Naive B cell (primary cell): ENCODE results near the gene TMEM106B. TPM values are rescaled to one million over a fixed set of nuclear protein-coding genes. Genes with fewer than 3 reads are reported as not detected.
"Not testable (repeated sequence)": the region's sequence is repeated elsewhere in the genome, so short reads cannot be mapped to it uniquely, and the experiment has no call there.

Experiments
- ATAC-seq, 2 donors: fragments of 150-1000 bp; cut with Tn5 transposase; 2 replicates each; pipeline ENCODE4 v1.10.0; 2021; ENCODE audit warnings: low read depth in 2 of 2, mild to moderate bottlenecking in 2 of 2, moderate library complexity in 2 of 2
- DNase-seq: peaks from one replicate; pipeline ENCODE4 v3.0.0; 2022
- H3K27ac Mint-ChIP-seq, 6 donors: one replicate each; pipeline ENCODE4 v1.8.0; 2020 to 2022; ENCODE audit warnings: mild to moderate bottlenecking in 6 of 6, mixed read lengths in 6 of 6, moderate library complexity in 5 of 6, inconsistent platforms in 2 of 6
- H3K27me3 Mint-ChIP-seq, 3 donors: one replicate each; pipeline ENCODE4 v1.8.0; 2021 to 2022; ENCODE audit warnings: mixed read lengths in 3 of 3, mild to moderate bottlenecking in 1 of 3
- H3K36me3 Mint-ChIP-seq, 2 donors: one replicate each; pipeline ENCODE4 v1.8.0; 2020 to 2022; ENCODE audit warnings: mixed read lengths in 2 of 2, inconsistent platforms in 1 of 2, mild to moderate bottlenecking in 1 of 2
- H3K4me1 Mint-ChIP-seq, 3 donors: one replicate each; pipeline ENCODE4 v1.8.0; 2020 to 2022; ENCODE audit warnings: mixed read lengths in 3 of 3, inconsistent platforms in 1 of 3, mild to moderate bottlenecking in 1 of 3, moderate library complexity in 1 of 3
- H3K4me3 Mint-ChIP-seq, 8 donors: one replicate each; pipeline ENCODE4 v1.8.0; 2020 to 2022; ENCODE audit warnings: mild to moderate bottlenecking in 8 of 8, mixed read lengths in 8 of 8, moderate library complexity in 8 of 8, inconsistent platforms in 2 of 8
- H3K9me3 Mint-ChIP-seq, 7 donors: one replicate each; pipeline ENCODE4 v1.8.0; 2020 to 2022; ENCODE audit warnings: mixed read lengths in 7 of 7, mild to moderate bottlenecking in 5 of 7, inconsistent platforms in 2 of 7, moderate library complexity in 1 of 7
- polyA plus RNA-seq, 6 donors: library from polyadenylated mRNA; unstranded; fragments of 300-500 nt; fragmentation: Illumina TruSeq; gene quantifications; one replicate each; pipeline ENCODE4 v1.2.3, GENCODE V29; 2021; ENCODE audit warnings: low read depth in 6 of 6

The TMEM106B gene
- 10 to 100 TPM; 12.8 to 37.1 (median 28.6) TPM for polyA plus RNA-seq

- DNase-seq (peak; percentile 93), ATAC-seq (peak; percentile 90 to 91)
- Mint-ChIP-seq H3K4me1 (peaks cover 20 to 27% (median 26%) of the 10 kb centered on the region in 3 donors), H3K9me3 (no peaks in the 10 kb centered on the region), H3K27me3 (peaks cover 18 to 26% (median 20%) of the 10 kb centered on the region in 3 donors), H3K4me3 (peak within 1 kb of the TSS; percentile 95 to 100 (median 97)), H3K27ac (peak within 1 kb of the TSS; percentile 94 to 98 (median 98)), H3K36me3 (peaks cover 10 to 11% of the 10 kb centered on the region in 2 donors)
These were observed at the start of gene TMEM106B for GRCh38 chr7:12211054-12211710. TSS of gene TMEM106B (plus strand) at chr7:12211294. CDS start at chr7:12214811, 3,517 bp downstream.

DNA sequence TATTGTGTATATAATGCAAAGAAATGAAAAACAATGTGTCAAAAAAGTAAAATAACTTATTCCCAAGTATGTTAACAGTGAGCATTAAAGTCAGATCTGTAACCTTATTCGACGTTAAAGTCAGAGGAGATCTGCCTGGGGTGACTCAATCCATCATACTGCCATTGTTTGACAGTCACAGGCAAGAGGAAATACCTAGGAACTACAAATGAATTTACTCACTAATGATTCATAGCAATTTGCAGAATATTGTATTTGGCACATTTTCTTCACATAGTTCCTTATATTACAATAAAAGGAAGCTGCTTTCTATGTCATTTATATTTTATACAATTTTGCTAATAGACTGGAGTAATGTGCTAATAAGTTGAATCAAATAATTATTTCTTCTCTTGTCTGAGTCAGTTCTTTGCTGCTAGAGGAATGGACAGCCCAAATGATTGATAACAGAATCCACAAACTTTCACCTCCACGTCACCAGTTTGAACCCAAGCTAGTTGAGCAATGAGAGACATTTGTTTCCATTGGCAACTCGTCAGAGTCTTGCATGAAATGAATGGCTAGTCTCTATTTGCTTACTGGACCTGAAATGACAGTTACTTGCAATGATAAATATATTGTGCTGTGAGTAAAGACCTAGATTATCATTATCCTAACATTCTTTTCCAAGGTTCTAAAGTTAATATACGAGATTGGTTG lies 48.5 kb upstream of the TMEM106B start:
- Mint-ChIP-seq H3K4me1 (no peaks in the 10 kb centered on the region), H3K27ac (no peak overlapping the region), H3K9me3 (peaks cover under 1 to 11% (median 5%) of the 10 kb centered on the region in 7 donors), H3K27me3 (peaks cover 0 to 2% (median 0%) of the 10 kb centered on the region in 3 donors), H3K36me3 (peaks cover 2% of the 10 kb centered on the region in 2 donors), H3K4me3 (no peak overlapping the region)
- no peak for DNase-seq
- no peak for ATAC-seq

DNA sequence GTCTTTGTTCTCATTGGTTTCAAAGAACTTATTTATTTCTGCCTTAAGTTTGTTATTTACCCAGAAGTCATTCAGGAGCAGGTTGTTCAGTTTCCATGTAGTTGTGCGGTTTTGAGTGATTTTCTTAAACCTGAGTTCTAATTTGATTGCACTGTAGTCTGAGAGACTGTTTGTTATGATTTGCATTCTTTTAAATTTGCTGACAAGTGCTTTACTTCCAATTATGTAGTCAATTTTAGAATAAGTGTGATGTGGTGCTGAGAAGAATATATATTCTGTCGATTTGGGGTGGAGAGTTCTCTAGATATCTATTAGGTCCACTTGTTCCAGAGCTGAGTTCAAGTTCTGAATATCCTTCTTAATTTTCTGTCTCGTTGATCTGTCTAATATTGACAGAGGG lies 43.0 kb upstream of the TMEM106B start:
- Mint-ChIP-seq H3K9me3 (peaks cover 11 to 34% (median 20%) of the 10 kb centered on the region in 7 donors), H3K36me3 (peaks cover 12 to 23% of the 10 kb centered on the region in 2 donors), H3K27me3 (peaks cover 12 to 27% (median 26%) of the 10 kb centered on the region in 3 donors)
- not testable (repeated sequence) for DNase-seq, H3K27ac Mint-ChIP-seq, H3K4me1 Mint-ChIP-seq, H3K4me3 Mint-ChIP-seq, ATAC-seq

DNA sequence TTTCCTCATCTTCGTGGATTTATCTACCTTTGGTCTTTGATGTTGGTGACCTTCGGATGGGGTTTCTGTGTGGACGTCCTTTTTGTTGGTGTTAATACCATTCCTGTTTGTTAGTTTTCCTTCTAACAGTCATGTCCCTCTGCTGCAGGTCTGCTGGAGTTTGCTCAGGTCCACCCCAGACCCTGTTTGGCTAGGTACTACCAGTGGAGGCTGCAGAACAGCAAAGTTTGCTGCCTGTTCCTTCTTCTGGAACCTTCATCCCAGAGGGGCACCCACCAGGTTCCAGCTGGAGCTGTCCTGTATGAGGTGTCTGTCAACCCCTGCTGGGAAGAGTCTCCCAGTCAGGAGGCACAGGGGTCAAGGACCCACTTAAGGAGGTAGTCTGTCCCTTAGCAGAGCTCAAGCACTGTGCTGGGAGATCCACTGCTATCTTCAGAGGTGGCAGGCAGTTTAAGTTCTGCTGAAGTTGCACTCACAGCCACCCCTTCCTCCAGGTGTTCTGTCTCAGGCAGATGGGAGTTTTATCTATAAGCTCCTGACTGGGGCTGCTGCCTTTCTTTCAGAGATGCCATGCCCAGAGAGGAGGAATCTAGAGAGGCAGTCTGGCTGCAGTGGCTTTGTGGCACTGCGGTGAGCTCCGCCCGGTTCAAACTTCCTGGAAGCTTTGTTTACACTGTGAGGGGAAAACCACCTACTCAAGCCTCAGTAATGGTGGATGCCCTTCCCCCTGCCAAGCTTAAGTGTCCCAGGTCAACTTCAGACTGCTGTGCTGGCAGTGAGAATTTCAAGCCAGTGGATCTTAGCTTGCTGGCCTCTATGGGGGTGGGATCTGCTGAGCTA lies 40.9 kb upstream of the TMEM106B start:
- Mint-ChIP-seq H3K4me3 (peak overlapping the region in 1 of 8 donors; percentile 13), H3K27me3 (peaks cover 18 to 31% (median 27%) of the 10 kb centered on the region in 3 donors), H3K9me3 (peaks cover 11 to 34% (median 20%) of the 10 kb centered on the region in 7 donors), H3K36me3 (peaks cover 12 to 23% of the 10 kb centered on the region in 2 donors)
- not testable (repeated sequence) for H3K27ac Mint-ChIP-seq, DNase-seq, ATAC-seq, H3K4me1 Mint-ChIP-seq

GRCh38 chr7:12173671-12174070 lies 37.4 kb upstream of the TMEM106B start:
- Mint-ChIP-seq H3K4me1 (no peaks in the 10 kb centered on the region), H3K36me3 (peaks cover 0 to 10% of the 10 kb centered on the region in 2 donors)
- no peak for ATAC-seq

GRCh38 chr7:12174931-12175330 lies 36.2 kb upstream of the TMEM106B start:
- Mint-ChIP-seq H3K27me3 (peaks cover 19 to 29% (median 24%) of the 10 kb centered on the region in 3 donors), H3K27ac (no peak overlapping the region), H3K9me3 (peaks cover 0 to under 1% (median 0%) of the 10 kb centered on the region in 7 donors), H3K4me1 (no peaks in the 10 kb centered on the region), H3K36me3 (no peaks in the 10 kb centered on the region), H3K4me3 (no peak overlapping the region)
- ATAC-seq (no peak), DNase-seq (no peak)

More at GRCh38 chr7:12173671-12174070, 37.4 kb upstream of the TMEM106B start:
- H3K27ac Mint-ChIP-seq: no peak overlapping the region
- peaks cover 24 to 32% (median 28%) of the 10 kb centered on the region in 3 donors for H3K27me3 Mint-ChIP-seq
- peaks cover 3 to 13% (median 7%) of the 10 kb centered on the region in 7 donors for H3K9me3 Mint-ChIP-seq
- no peak for DNase-seq
- H3K4me3 Mint-ChIP-seq: no peak overlapping the region

GRCh38 chr7:12178317-12178716 lies 32.8 kb upstream of the TMEM106B start:
- H3K4me1 Mint-ChIP-seq: no peaks in the 10 kb centered on the region
- H3K27me3 Mint-ChIP-seq: peaks cover 11 to 25% (median 21%) of the 10 kb centered on the region in 3 donors
- no peak overlapping the region for H3K27ac Mint-ChIP-seq
- H3K4me3 Mint-ChIP-seq: no peak overlapping the region
- peaks cover 0 to 5% (median 1%) of the 10 kb centered on the region in 7 donors for H3K9me3 Mint-ChIP-seq
- DNase-seq (no peak), ATAC-seq (no peak)
- no peaks in the 10 kb centered on the region for H3K36me3 Mint-ChIP-seq

DNA sequence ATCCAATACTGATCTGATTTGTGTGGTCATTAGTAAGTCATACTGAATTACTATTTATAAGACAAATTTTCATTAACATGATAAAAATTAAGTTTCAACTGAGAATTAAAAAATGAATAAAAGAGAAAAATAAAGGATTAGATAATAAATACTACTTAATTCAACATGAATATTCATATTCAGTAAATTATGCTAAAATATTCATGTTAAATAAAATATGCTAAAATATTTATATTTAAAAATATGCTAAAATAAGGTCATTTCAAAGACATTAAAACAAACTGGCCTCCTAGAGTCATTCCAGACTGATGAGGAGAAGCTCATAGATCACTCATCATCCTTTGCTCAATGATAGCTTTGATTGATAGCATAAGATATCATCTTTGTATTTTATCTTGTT lies 16.7 kb upstream of the TMEM106B start:
- Mint-ChIP-seq H3K36me3 (no peaks in the 10 kb centered on the region), H3K27ac (no peak overlapping the region)
- ATAC-seq: no peak

DNA sequence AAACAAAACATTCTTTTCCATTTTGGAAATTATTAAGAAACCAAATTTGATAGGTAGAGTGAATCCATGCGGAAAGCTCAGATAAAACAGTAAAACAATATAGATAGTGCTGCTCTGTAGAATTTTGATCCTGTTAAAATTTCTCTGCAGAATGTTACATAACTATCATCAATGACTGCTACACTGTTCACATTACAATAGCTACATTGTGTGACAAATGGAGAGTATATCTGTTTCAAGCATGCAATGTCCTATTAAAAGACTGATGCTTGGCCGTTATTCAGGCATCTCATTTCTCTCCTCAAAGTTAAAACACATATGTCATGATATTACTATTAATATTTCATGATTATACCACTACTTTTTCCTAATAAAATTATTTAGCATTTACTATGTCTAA lies 14.7 kb upstream of the TMEM106B start:
- Mint-ChIP-seq H3K27ac (no peak overlapping the region), H3K27me3 (peaks cover 26 to 45% (median 35%) of the 10 kb centered on the region in 3 donors), H3K36me3 (no peaks in the 10 kb centered on the region), H3K4me1 (no peaks in the 10 kb centered on the region), H3K9me3 (no peaks in the 10 kb centered on the region), H3K4me3 (no peak overlapping the region)
- no peak for ATAC-seq
- no peak for DNase-seq

More for the DNA sequence above, 16.7 kb upstream of the TMEM106B start:
- Mint-ChIP-seq H3K4me3 (no peak overlapping the region), H3K9me3 (peaks cover 0 to 4% (median 0%) of the 10 kb centered on the region in 7 donors), H3K27me3 (peaks cover 16 to 42% (median 39%) of the 10 kb centered on the region in 3 donors), H3K4me1 (no peaks in the 10 kb centered on the region)
- DNase-seq: no peak

- Mint-ChIP-seq H3K27me3 (peaks cover 33 to 44% (median 37%) of the 10 kb centered on the region in 3 donors), H3K4me3 (no peak overlapping the region), H3K4me1 (no peaks in the 10 kb centered on the region), H3K36me3 (no peaks in the 10 kb centered on the region), H3K27ac (no peak overlapping the region), H3K9me3 (no peaks in the 10 kb centered on the region)
- ATAC-seq: no peak
- DNase-seq: no peak
These were observed 11.7 kb upstream of the TMEM106B start for GRCh38 chr7:12199363-12199762.

GRCh38 chr7:12207046-12207445 lies 4.0 kb upstream of the TMEM106B start:
- no peak overlapping the region for H3K4me3 Mint-ChIP-seq
- H3K4me1 Mint-ChIP-seq: peaks cover 11 to 13% (median 12%) of the 10 kb centered on the region in 3 donors
- no peak overlapping the region for H3K27ac Mint-ChIP-seq
- no peaks in the 10 kb centered on the region for H3K36me3 Mint-ChIP-seq
- DNase-seq: no peak
- H3K27me3 Mint-ChIP-seq: peaks cover 28 to 39% (median 31%) of the 10 kb centered on the region in 3 donors
- ATAC-seq: no peak
- H3K9me3 Mint-ChIP-seq: no peaks in the 10 kb centered on the region

GRCh38 chr7:12209221-12209620 lies 1.9 kb upstream of the TMEM106B start:
- H3K36me3 Mint-ChIP-seq: peaks cover 0 to 3% of the 10 kb centered on the region in 2 donors
- no peak for ATAC-seq
- DNase-seq: no peak
- no peaks in the 10 kb centered on the region for H3K9me3 Mint-ChIP-seq
- peaks cover 17 to 22% (median 20%) of the 10 kb centered on the region in 3 donors for H3K4me1 Mint-ChIP-seq
- H3K27me3 Mint-ChIP-seq: peaks cover 18 to 29% (median 20%) of the 10 kb centered on the region in 3 donors
- no peak overlapping the region for H3K27ac Mint-ChIP-seq
- peak overlapping the region in 1 of 8 donors; percentile 100 for H3K4me3 Mint-ChIP-seq
